Stimulated activated CD8-positive, alpha-beta memory T cell treated with anti-CD3 and anti-CD28 coated beads, Interleukin-4, amount 100 ng/mL, for 48 hours (primary cell): Measurements from ENCODE around the gene BORCS5.
"Not testable (repeated sequence)": the region's sequence is repeated elsewhere in the genome, so short reads cannot be mapped to it uniquely, and the experiment has no call there.

Experiments
- DNase-seq: peaks from one replicate; pipeline ENCODE4 v3.0.0-alpha.2; 2020

The BORCS5 gene

GRCh38 chr12:12466157-12466556, 109.3 kb downstream of the BORCS5 start:
- peak; percentile 55 for DNase-seq

GRCh38 chr12:12467264-12467663, 110.4 kb downstream of the BORCS5 start:
- DNase-seq = peak; percentile 54

GRCh38 chr12:12467688-12468261, 110.9 kb downstream of the BORCS5 start:
- DNase-seq = peak; percentile 59

DNA sequence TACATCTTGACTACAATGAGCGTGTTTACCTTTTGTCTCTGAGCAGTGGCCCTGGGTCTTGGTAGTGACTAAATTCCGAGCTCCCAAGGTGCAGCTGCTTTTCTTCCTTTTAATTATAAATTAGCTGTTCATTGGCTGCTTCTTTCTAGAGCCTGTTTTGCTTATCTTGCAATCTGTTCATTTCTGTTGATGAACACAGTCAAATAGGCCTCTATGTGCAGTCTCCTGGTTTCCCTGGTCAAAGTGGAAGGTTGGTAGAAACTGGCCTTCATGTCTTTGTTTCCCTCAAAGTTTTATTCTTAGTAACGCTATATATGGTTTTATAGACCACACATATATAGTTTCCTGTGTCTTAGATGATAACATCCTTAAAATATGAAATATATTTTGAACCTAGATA, 111.7 kb downstream of the BORCS5 start:
- no peak for DNase-seq

GRCh38 chr12:12469386-12469785, 112.5 kb downstream of the BORCS5 start:
- DNase-seq = no peak

GRCh38 chr12:12470751-12471306, 114.0 kb downstream of the BORCS5 start:
- no peak for DNase-seq

DNA sequence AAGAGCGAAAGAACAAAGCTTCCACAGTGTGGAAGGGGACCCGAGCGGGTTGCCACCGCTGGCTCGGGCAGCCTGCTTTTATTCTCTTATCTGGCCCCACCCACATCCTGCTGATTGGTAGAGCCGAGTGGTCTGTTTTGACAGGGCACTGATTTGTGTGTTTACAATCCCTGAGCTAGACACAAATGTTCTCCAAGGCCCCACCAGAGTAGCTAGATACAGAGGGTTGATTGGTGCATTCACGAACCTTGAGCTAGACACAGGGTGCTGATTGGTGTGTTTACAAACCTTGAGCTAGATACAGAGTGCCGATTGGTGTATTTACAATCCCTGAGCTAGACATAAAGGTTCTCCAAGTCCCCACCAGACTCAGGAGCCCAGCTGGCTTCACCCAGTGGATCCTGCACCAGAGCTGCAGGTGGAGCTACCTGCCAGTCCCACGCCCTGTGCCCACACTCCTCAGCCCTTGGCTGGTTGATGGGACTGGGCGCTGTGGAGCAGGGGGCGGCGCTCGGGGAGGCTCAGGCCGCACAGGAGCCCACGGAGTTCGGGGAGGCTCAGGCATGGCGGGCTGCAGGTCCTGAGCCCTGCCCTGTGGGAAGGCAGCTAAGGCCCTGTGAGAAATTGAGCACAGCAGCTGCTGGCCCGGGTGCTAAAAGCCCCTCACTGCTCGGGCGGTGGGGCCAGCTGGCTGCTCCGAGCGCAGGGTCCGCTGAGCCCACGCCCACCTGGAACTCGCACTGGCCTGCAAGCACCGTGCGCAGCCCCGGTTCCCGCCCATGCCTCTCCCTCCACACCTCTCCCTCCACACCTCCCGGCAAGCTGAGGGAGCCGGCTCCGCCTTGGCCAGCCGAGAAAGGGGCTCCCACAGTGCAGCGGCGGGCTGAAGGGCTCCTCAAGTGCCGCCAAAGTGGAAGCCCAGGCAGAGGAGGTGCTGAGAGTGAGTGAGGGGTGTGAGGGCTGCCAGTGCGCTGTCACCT, 115.4 kb downstream of the BORCS5 start:
- DNase-seq = not testable (repeated sequence)

GRCh38 chr12:12473223-12473622, 116.3 kb downstream of the BORCS5 start:
- DNase-seq = no peak

- DNase-seq = peak; percentile 70
Observed at GRCh38 chr12:12474471-12474928, 117.6 kb downstream of the BORCS5 start.

DNA sequence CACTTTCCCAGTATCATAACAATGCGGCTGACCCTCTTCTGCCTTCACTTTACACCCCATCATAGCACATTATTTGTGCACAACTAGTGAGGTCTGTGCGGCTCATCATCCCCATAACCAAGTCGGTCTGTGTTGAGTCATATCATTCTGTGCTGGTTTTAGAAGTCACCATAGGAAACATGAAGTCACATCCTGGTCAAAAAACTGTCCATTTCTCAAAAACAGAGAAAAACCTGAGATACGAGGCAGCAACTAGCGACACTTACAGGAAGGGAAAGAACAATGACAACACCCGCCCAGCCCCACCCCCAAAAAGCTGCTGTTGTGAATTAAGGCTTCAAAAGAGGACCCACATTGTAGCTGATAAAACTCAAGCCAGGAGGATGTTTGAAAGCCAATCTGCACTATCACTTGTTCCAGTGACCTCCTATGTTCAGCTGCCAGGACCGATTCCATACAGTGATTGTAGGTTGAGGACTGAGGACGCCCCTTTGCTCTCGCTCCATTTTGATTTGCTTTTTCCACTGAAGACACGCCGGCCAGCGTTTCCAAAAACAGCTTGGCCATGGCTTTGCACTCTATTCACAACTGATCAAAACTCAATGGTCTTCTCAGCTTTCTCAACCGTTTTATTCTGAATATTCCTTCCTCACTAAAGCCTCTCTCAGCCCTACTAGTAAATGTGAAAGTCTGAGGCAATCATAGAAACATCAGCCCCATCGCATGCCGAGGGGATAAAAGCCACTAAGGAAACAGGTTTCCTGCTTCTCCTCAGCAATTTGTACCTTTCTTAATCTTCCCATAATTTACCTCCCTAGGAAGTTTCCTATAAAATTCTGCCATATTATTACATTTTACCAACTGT, 118.3 kb downstream of the BORCS5 start:
- peak; percentile 64 for DNase-seq

- DNase-seq = no peak
Observed at GRCh38 chr12:12476857-12477531, 120.1 kb downstream of the BORCS5 start.

DNA sequence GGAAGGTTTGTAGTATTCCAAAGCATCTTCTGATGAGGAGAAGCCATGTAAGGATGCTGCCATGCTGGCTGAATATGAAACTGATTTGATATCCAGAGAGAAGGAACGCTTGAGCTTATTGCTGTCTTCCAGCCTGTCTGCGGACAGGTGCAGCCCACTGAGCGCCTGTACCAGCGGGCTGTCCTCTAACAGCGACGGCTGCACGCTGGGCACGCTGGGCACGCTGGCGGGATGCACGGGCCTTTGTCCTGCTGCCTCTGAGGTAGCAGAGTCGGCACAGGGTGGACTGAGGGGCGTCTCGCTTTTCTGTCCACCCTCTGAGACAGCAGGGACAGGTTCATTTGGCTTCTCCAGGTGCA, 120.6 kb downstream of the BORCS5 start:
- DNase-seq = no peak

- DNase-seq = no peak
Observed at GRCh38 chr12:12480074-12480473, 123.2 kb downstream of the BORCS5 start.

- DNase-seq = no peak
Observed at GRCh38 chr12:12481631-12482030, 124.8 kb downstream of the BORCS5 start.

DNA sequence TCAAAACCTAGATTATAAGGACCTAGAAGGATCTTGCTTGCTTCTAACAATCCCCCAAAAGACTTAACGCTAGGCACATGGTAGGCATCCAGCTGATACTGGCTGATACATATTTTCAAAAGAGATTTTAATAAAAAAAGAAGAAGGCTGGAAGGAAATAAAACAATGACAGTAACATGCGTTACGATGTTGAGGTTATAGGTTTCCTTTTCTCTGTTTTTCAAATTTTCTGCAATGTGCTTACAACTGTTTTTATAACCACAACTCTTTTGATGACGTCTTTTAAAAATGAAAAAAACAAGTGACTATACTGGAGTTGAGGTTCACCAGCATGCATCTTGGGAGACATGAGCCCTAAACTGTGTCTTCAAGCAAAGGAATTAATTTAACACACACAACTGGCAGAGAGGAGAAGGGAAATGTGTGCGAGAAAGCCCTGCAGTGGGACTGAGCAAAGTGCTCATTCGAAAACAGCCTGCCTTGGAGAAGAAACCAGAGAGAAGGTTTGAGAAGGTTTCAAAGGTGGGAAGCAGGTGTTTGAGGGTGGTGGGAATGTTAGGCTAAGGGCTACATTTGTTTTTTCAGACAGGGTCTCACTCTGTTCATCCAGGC, 125.4 kb downstream of the BORCS5 start:
- DNase-seq = no peak

- DNase-seq = no peak
Observed at GRCh38 chr12:12482959-12483358, 126.1 kb downstream of the BORCS5 start.

GRCh38 chr12:12483438-12483837, 126.6 kb downstream of the BORCS5 start:
- no peak for DNase-seq

- no peak for DNase-seq
Observed at GRCh38 chr12:12486661-12487240, 129.9 kb downstream of the BORCS5 start.

DNA sequence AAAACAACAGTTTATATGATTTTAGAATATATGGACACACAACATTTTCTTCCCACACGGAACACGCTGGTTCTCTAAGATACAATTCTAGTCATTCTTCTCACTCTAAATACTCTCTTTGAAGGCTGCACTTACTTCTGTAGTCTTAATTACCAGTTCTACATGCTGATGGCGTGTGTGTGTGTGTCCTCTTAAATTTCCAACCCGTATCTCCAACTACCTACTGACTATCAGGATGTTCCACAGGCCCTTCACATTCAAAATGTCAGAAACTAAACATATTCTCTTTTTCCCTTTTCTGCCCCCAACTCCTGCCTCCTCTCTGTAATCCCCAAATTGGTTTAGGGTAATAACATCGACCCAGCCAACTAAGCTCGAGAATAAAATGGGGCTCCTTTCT, 130.6 kb downstream of the BORCS5 start:
- no peak for DNase-seq

DNA sequence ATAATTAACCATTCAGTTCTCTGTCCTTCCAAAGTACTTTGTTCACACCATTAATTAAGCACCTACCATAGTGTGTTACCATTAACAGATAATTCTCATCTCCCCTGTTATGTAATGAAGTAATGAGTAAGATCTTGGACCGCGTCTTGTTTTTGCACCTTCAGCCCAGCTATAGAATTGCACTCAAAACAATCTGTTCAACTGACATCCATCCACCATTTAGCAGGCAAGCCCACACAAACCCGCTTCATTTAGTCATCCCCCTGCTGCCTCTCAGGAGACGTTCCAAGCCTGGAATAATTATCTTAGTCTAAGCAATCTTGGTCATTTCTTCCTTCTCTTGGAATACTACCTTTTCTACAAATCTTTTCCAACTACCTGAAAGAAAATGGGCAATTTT, 131.4 kb downstream of the BORCS5 start:
- no peak for DNase-seq

- no peak for DNase-seq
Observed at GRCh38 chr12:12488823-12489550, 132.1 kb downstream of the BORCS5 start.
